ENCODE data around the gene COL18A1. TPM values are rescaled to one million over a fixed set of nuclear protein-coding genes. Genes with fewer than 3 reads are reported as not detected.

The COL18A1 gene
- total RNA-seq, 1 experiment from 2014 or later, result 676 TPM

DNA sequence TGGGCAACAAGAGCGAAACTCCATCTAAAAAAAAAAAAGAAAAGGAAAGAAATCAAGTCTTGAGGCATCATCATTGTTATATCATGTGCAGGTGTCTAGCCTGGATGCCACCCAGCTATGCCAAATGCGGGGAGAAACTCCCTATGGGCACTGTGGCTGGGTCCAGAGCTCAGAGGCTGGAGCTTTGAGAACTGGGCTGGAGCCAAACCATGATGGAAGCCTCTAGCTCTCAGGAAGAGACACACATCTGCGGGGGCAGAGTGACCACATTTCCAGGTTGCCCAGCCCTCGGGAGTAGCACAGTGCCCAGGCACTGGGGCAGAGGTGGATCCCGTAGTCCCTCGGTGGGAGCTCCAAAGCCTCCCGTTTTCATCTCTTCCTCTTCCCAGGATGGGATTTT is 58.9 kb downstream of the COL18A1 start:
- H3K27ac ChIP-seq (ENCODE audit: low read length), result peak overlapping the region; percentile 90
- peaks cover 96% of the 10 kb centered on the region for H3K4me1 ChIP-seq (ENCODE audit: control insufficient read depth, insufficient read depth, low read length)
- no peaks in the 10 kb centered on the region for H3K36me3 ChIP-seq (ENCODE audit: control insufficient read depth, insufficient read depth, low read length)
- no peak overlapping the region for H3K4me3 ChIP-seq (ENCODE audit: low read depth in 2 of 2, low read length in 2 of 2)
- DNase-seq (ENCODE audit: low read depth, low spot score), result no peak
- POLR2A ChIA-PET, result interaction anchor here (0.7 kb wide), 1 partner anchor 9 kb away, joined by 3 read pairs; no protein-coding TSS in a partner anchor
- H3K27me3 ChIP-seq (ENCODE audit: control insufficient read depth, insufficient read depth, low read length), result no peaks in the 10 kb centered on the region
- CTCF ChIA-PET, result no interaction called here
- in situ Hi-C loops (cut with HindIII; ENCODE audit: low pct_unique_long_range_greater_than_20kb, low sequenced_read_pairs), result no loop called here
- TF ChIP-seq POLR2AphosphoS5 (IDR thresholded peaks at IDR 0.05; ENCODE audit: low read depth, low read length) (no peak), TCF7L2 (IDR thresholded peaks at IDR 0.05; ENCODE audit: low read depth, low read length) (no peak), SIN3A (IDR thresholded peaks at IDR 0.05; ENCODE audit: borderline replicate concordance, insufficient read depth, low read depth, low read length) (no peak)
- TF ChIP-seq, protein P1, sequence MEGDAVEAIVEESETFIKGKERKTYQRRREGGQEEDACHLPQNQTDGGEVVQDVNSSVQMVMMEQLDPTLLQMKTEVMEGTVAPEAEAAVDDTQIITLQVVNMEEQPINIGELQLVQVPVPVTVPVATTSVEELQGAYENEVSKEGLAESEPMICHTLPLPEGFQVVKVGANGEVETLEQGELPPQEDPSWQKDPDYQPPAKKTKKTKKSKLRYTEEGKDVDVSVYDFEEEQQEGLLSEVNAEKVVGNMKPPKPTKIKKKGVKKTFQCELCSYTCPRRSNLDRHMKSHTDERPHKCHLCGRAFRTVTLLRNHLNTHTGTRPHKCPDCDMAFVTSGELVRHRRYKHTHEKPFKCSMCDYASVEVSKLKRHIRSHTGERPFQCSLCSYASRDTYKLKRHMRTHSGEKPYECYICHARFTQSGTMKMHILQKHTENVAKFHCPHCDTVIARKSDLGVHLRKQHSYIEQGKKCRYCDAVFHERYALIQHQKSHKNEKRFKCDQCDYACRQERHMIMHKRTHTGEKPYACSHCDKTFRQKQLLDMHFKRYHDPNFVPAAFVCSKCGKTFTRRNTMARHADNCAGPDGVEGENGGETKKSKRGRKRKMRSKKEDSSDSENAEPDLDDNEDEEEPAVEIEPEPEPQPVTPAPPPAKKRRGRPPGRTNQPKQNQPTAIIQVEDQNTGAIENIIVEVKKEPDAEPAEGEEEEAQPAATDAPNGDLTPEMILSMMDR (IDR thresholded peaks at IDR 0.05), result no peak
- TF ChIP-seq, protein P2, sequence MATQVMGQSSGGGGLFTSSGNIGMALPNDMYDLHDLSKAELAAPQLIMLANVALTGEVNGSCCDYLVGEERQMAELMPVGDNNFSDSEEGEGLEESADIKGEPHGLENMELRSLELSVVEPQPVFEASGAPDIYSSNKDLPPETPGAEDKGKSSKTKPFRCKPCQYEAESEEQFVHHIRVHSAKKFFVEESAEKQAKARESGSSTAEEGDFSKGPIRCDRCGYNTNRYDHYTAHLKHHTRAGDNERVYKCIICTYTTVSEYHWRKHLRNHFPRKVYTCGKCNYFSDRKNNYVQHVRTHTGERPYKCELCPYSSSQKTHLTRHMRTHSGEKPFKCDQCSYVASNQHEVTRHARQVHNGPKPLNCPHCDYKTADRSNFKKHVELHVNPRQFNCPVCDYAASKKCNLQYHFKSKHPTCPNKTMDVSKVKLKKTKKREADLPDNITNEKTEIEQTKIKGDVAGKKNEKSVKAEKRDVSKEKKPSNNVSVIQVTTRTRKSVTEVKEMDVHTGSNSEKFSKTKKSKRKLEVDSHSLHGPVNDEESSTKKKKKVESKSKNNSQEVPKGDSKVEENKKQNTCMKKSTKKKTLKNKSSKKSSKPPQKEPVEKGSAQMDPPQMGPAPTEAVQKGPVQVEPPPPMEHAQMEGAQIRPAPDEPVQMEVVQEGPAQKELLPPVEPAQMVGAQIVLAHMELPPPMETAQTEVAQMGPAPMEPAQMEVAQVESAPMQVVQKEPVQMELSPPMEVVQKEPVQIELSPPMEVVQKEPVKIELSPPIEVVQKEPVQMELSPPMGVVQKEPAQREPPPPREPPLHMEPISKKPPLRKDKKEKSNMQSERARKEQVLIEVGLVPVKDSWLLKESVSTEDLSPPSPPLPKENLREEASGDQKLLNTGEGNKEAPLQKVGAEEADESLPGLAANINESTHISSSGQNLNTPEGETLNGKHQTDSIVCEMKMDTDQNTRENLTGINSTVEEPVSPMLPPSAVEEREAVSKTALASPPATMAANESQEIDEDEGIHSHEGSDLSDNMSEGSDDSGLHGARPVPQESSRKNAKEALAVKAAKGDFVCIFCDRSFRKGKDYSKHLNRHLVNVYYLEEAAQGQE (IDR thresholded peaks at IDR 0.05; ENCODE audit: insufficient read depth in 1 of 2, low read depth in 2 of 2, low read length in 1 of 2), result no peak
- intact Hi-C loops (cut with micrococcal nuclease; ENCODE audit: unreplicated experiment), result loop anchor here (10.0 kb wide), 1 partner anchor 49 kb away; no protein-coding TSS in a partner anchor
- no peaks in the 10 kb centered on the region for H3K9me3 ChIP-seq (ENCODE audit: control insufficient read depth, insufficient read depth, low read depth, low read length)
- ATAC-seq, result no peak
- BruUV-seq (replicated peaks), result no TSS peak

DNA sequence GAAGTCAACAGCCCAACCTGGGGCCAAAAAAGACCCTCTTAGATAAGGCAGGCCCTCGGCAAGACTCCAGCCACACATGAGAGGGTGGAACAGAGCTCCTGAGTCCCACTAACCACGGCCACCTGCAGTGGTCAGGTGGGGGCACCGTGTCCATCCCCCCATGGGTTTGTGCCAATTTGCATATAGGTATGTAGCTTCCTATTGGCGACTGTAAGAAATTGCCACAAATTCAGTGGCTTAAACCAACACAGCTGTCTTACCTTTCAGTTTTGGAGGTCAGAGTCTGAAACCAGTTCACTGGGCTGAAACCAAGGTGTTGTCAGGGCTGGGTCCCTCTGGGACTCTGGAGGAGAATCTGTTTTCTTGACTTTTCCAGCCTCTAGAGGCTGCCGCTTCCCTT is 59.3 kb downstream of the COL18A1 start:
- in situ Hi-C loops (cut with HindIII; ENCODE audit: low pct_unique_long_range_greater_than_20kb, low sequenced_read_pairs), result no loop called here

More for the DNA sequence above, 59.3 kb downstream of the COL18A1 start:
- H3K36me3 ChIP-seq (ENCODE audit: control insufficient read depth, insufficient read depth, low read length), result no peaks in the 10 kb centered on the region; the same call in 1 of the 2 replicates
- ChIA-PET CTCF (no interaction called here), POLR2A (no interaction called here)
- no peak for ATAC-seq
- no peaks in the 10 kb centered on the region for H3K27me3 ChIP-seq (ENCODE audit: control insufficient read depth, insufficient read depth, low read length)
- H3K4me1 ChIP-seq (ENCODE audit: control insufficient read depth, insufficient read depth, low read length), result peaks cover 96% of the 10 kb centered on the region
- H3K4me3 ChIP-seq (ENCODE audit: low read depth in 2 of 2, low read length in 2 of 2), result no peak overlapping the region
- BruUV-seq (replicated peaks), result no TSS peak
- no peak for TF ChIP-seq POLR2AphosphoS5 (IDR thresholded peaks at IDR 0.05; ENCODE audit: low read depth, low read length)
- TF ChIP-seq SIN3A (IDR thresholded peaks at IDR 0.05; ENCODE audit: borderline replicate concordance, insufficient read depth, low read depth, low read length), result no peak
- TF ChIP-seq, protein P1 (IDR thresholded peaks at IDR 0.05), result no peak
- no peak for TF ChIP-seq TCF7L2 (IDR thresholded peaks at IDR 0.05; ENCODE audit: low read depth, low read length)
- TF ChIP-seq, protein P2 (IDR thresholded peaks at IDR 0.05; ENCODE audit: insufficient read depth in 1 of 2, low read depth in 2 of 2, low read length in 1 of 2), result no peak
- H3K9me3 ChIP-seq (ENCODE audit: control insufficient read depth, insufficient read depth, low read depth, low read length), result no peaks in the 10 kb centered on the region
- peak overlapping the region; percentile 90 for H3K27ac ChIP-seq (ENCODE audit: low read length)
- no peak for DNase-seq (ENCODE audit: low read depth, low spot score)
- intact Hi-C loops (cut with micrococcal nuclease; ENCODE audit: unreplicated experiment), result loop anchor here (10.0 kb wide), 1 partner anchor 50 kb away; no protein-coding TSS in a partner anchor

All from Panc1 (cell line).